ENCODE data around the gene EXD3. TPM values are rescaled to one million over a fixed set of nuclear protein-coding genes. Genes with fewer than 3 reads are reported as not detected.

Gene EXD3
- total RNA-seq, 5 donors from 2014 or later (not counting 1 experiment from before 2014, with no cell fraction given), result 18.5 to 43.8 (median 38.0) TPM

DNA sequence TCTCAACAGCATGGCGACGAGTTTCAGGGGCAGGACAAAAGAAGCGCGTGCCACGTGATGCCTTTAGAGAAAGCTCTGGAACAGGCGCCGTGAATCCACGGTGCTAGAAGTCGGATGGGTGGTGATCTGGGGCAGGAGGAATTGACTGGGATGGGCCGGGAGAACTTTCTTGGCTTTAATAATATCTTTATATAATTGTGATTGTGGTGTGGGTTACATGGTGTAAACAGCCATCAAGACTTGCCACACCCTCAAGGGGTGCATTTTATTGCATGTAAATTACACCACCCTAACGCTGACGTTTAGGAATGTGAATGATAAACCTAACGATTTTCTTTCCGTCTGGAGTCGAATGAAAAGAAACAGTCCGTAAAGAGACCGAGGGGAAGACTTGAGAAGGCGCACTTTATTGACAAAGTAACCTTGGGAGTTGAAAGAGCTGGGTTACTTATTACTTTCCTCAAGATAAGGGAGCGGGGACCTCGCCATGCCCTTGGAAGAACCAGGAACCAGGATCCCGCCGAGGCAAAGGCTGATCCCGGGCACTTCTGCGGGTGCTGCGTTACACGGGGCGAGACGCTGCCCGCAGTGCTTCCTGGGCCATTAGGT, 129.4 kb downstream of the EXD3 start:
- WGBS (ENCODE audit: insufficient coverage), result 95% methylated on average over 23 of the region's 29 CpGs
- H3K4me3 Mint-ChIP-seq, result peak overlapping the region in 1 of 3 donors; percentile 62
- no peak overlapping the region for H3K27ac Mint-ChIP-seq
- Histone ChIP-seq H3K4me1 (ENCODE audit: control insufficient read depth in 1 of 2, extremely low read depth in 1 of 2, insufficient read depth in 2 of 2, low read length in 2 of 2) (peaks cover 2 to 22% of the 10 kb centered on the region in 2 experiments), H3K36me3 (ENCODE audit: control insufficient read depth in 2 of 2, extremely low read depth in 1 of 2, insufficient read depth in 1 of 2, low read length in 1 of 2) (no peaks in the 10 kb centered on the region), H3K27me3 (replicated peaks in 1 of 2; ENCODE audit: control insufficient read depth in 2 of 2, extremely low read depth in 1 of 2, insufficient read depth in 2 of 2, low read length in 1 of 2) (peaks cover 4 to 59% of the 10 kb centered on the region in 2 experiments), H3K4me3 (ENCODE audit: control insufficient read depth in 1 of 2, extremely low read depth in 1 of 2, low read length in 1 of 2) (no peak overlapping the region), H3K9me3 (no peaks in the 10 kb centered on the region), H3K27ac (ENCODE audit: low read length) (no peak overlapping the region)
- ATAC-seq (replicated peaks in 1 of 4) (no peak), DNase-seq (no peak)
- no peaks in the 10 kb centered on the region for H3K9me3 Mint-ChIP-seq
- H3K4me1 Mint-ChIP-seq, result peaks cover 7 to 15% (median 10%) of the 10 kb centered on the region in 3 donors
- ChIA-PET CTCF (interaction anchor here in 1 of 2 donors (0.6 to 0.7 kb wide), 2 partner anchors 52 to 129 kb away, joined by 3 read pairs; partner anchors contain the start of genes EXD3, NOXA1 and TUBB4B), POLR2A (interaction anchor here in 1 of 2 donors (0.6 kb wide), 1 partner anchor 659 kb away, joined by 3 read pairs; no protein-coding TSS in a partner anchor)
- no peaks in the 10 kb centered on the region for H3K36me3 Mint-ChIP-seq
- H3K27me3 Mint-ChIP-seq, result peaks cover 21 to 34% of the 10 kb centered on the region in 2 donors

DNA sequence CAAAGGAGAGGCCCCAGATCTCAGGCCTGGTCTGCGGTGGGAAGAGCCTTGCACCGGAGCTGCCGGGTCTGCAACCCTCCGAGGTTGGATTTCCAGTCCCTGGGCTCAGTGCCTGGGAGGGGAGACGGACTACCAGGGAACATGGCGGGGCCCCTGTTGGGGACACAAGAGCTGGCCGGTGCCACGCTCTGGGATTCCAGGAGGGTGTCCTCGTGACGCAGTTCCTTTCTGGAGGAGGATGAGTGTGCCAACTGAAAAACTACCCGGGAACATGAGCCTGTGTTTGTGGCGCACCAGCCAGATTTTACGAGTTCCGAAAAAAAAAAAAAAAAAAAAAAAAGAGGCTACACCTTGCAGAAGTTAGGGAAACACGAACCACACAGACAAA, 129.9 kb downstream of the EXD3 start:
- Mint-ChIP-seq H3K27me3 (peaks cover 21 to 29% of the 10 kb centered on the region in 2 donors), H3K4me1 (peaks cover 7 to 15% (median 10%) of the 10 kb centered on the region in 3 donors), H3K27ac (no peak overlapping the region), H3K9me3 (no peaks in the 10 kb centered on the region), H3K4me3 (peak overlapping the region in 1 of 3 donors; percentile 7), H3K36me3 (no peaks in the 10 kb centered on the region)
- 89% methylated on average over 9 of the region's 15 CpGs for WGBS (ENCODE audit: insufficient coverage)
- ATAC-seq (replicated peaks in 1 of 4), result no peak
- Histone ChIP-seq H3K27me3 (replicated peaks in 1 of 2; ENCODE audit: control insufficient read depth in 2 of 2, extremely low read depth in 1 of 2, insufficient read depth in 2 of 2, low read length in 1 of 2) (peaks cover 2 to 54% of the 10 kb centered on the region in 2 experiments), H3K36me3 (ENCODE audit: control insufficient read depth in 2 of 2, extremely low read depth in 1 of 2, insufficient read depth in 1 of 2, low read length in 1 of 2) (no peaks in the 10 kb centered on the region), H3K4me3 (ENCODE audit: control insufficient read depth in 1 of 2, extremely low read depth in 1 of 2, low read length in 1 of 2) (no peak overlapping the region), H3K27ac (ENCODE audit: low read length) (no peak overlapping the region), H3K4me1 (ENCODE audit: control insufficient read depth in 1 of 2, extremely low read depth in 1 of 2, insufficient read depth in 2 of 2, low read length in 2 of 2) (peaks cover 2 to 22% of the 10 kb centered on the region in 2 experiments), H3K9me3 (no peaks in the 10 kb centered on the region)
- ChIA-PET POLR2A (no interaction called here), CTCF (interaction anchor here in 1 of 2 donors (0.7 kb wide), 1 partner anchor 52 kb away, joined by 3 read pairs; the partner anchor contains the start of gene TUBB4B)
- no peak for DNase-seq

DNA sequence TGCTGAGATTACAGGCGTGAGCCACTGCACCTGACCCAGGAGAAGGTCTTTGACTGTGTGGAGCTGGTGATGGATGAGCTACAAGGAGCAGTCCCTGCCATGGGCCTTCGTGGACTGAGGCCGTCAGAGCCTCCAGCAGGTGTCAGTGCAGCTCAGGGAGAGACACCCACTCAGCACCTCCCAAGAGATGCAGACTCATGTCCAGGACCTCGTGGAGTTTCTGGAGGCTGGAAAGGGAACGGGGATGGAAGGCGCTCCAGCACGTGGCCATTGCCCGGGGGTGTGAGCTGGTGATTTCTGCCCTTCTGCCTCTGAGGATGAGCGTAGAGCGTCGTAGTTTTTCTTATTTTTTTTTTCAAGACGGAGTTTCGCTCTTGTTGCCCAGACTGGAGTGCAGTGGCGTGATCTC, 136.0 kb downstream of the EXD3 start:
- no peak overlapping the region for H3K27ac ChIP-seq (ENCODE audit: low read length)
- ATAC-seq (replicated peaks in 1 of 4), result peak; percentile 52 to 75 (median 58)
- peak in 2 of 35 experiments; percentile 34 to 48 for DNase-seq
- no peak overlapping the region for H3K27ac Mint-ChIP-seq
- no peaks in the 10 kb centered on the region for H3K4me1 ChIP-seq (ENCODE audit: control insufficient read depth in 1 of 2, extremely low read depth in 1 of 2, insufficient read depth in 2 of 2, low read length in 2 of 2)
- H3K4me3 ChIP-seq (ENCODE audit: control insufficient read depth in 1 of 2, extremely low read depth in 1 of 2, low read length in 1 of 2), result no peak overlapping the region
- H3K9me3 Mint-ChIP-seq, result no peaks in the 10 kb centered on the region
- no peaks in the 10 kb centered on the region for H3K36me3 ChIP-seq (ENCODE audit: control insufficient read depth in 2 of 2, extremely low read depth in 1 of 2, insufficient read depth in 1 of 2, low read length in 1 of 2)
- H3K4me1 Mint-ChIP-seq, result peaks cover 0 to 5% (median 2%) of the 10 kb centered on the region in 3 donors
- POLR2A ChIA-PET, result no interaction called here
- CTCF ChIA-PET, result interaction anchor here (0.6 to 0.7 kb wide), 3 partner anchors 96 to 874 kb away, joined by 3 to 8 read pairs (median 3); no protein-coding TSS in a partner anchor
- H3K9me3 ChIP-seq, result no peaks in the 10 kb centered on the region
- H3K4me3 Mint-ChIP-seq, result no peak overlapping the region
- H3K36me3 Mint-ChIP-seq, result no peaks in the 10 kb centered on the region
- peaks cover 6 to 10% of the 10 kb centered on the region in 2 donors for H3K27me3 Mint-ChIP-seq
- peaks cover 0 to 20% of the 10 kb centered on the region in 2 experiments for H3K27me3 ChIP-seq (replicated peaks in 1 of 2; ENCODE audit: control insufficient read depth in 2 of 2, extremely low read depth in 1 of 2, insufficient read depth in 2 of 2, low read length in 1 of 2)
- 66% methylated on average over 11 of the region's 14 CpGs for WGBS (ENCODE audit: insufficient coverage)

DNA sequence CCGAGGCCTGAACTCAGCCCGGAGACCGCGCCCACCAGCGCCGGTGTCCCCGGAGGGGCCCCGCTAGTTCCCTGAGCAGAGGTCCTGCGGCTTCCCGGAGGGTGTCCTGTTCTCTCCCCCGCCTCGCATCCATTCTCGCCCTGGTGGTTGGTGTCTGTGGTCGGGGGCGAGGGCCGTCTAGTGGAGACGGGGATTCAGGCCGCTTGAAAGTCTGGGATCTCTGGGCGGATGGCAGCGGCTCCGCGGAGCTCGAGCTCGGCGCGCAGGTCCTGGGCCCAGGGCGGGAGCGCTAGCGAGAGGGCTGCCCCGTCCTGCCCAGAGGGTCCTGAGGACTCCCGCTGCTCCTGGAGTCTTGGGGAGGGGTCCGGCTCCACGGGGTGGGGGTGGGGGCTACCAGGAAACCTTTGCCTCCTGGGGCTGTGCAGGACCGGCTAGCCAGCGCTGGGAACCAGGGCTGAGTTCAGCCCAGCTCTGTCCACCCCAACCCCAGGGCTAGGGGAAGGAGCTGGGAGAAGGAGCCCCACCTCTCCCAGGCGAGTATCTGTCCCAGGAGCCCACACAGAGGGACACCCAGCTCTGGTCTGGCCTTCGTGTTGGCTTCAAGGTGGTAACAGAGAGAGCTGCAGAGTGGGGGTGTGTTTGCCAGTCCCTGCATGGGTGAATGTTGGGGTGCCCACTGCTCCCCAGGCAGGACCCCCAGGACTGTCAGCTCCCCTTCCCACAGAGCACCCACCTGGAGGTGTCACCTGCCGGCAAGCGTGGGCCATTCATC, 141.4 kb downstream of the EXD3 start:
- peaks cover 0 to 36% of the 10 kb centered on the region in 2 experiments for H3K27me3 ChIP-seq (replicated peaks in 1 of 2; ENCODE audit: control insufficient read depth in 2 of 2, extremely low read depth in 1 of 2, insufficient read depth in 2 of 2, low read length in 1 of 2)
- Mint-ChIP-seq H3K4me3 (no peak overlapping the region), H3K4me1 (peaks cover 8 to 17% (median 16%) of the 10 kb centered on the region in 3 donors), H3K36me3 (no peaks in the 10 kb centered on the region), H3K9me3 (no peaks in the 10 kb centered on the region), H3K27me3 (peaks cover 0 to 15% of the 10 kb centered on the region in 2 donors), H3K27ac (no peak overlapping the region)
- no peaks in the 10 kb centered on the region for H3K36me3 ChIP-seq (ENCODE audit: control insufficient read depth in 2 of 2, extremely low read depth in 1 of 2, insufficient read depth in 1 of 2, low read length in 1 of 2)
- H3K4me3 ChIP-seq (ENCODE audit: control insufficient read depth in 1 of 2, extremely low read depth in 1 of 2, low read length in 1 of 2), result peak overlapping the region in 1 of 2 donors; percentile 15
- no peaks in the 10 kb centered on the region for H3K9me3 ChIP-seq
- DNase-seq, result no peak
- ChIA-PET CTCF (no interaction called here), POLR2A (no interaction called here)
- H3K4me1 ChIP-seq (ENCODE audit: control insufficient read depth in 1 of 2, extremely low read depth in 1 of 2, insufficient read depth in 2 of 2, low read length in 2 of 2), result peaks cover 9 to 27% of the 10 kb centered on the region in 2 experiments
- 82% methylated on average over 29 of the region's 39 CpGs for WGBS (ENCODE audit: insufficient coverage)
- no peak overlapping the region for H3K27ac ChIP-seq (ENCODE audit: low read length)
- no peak for ATAC-seq (replicated peaks in 1 of 4)

DNA sequence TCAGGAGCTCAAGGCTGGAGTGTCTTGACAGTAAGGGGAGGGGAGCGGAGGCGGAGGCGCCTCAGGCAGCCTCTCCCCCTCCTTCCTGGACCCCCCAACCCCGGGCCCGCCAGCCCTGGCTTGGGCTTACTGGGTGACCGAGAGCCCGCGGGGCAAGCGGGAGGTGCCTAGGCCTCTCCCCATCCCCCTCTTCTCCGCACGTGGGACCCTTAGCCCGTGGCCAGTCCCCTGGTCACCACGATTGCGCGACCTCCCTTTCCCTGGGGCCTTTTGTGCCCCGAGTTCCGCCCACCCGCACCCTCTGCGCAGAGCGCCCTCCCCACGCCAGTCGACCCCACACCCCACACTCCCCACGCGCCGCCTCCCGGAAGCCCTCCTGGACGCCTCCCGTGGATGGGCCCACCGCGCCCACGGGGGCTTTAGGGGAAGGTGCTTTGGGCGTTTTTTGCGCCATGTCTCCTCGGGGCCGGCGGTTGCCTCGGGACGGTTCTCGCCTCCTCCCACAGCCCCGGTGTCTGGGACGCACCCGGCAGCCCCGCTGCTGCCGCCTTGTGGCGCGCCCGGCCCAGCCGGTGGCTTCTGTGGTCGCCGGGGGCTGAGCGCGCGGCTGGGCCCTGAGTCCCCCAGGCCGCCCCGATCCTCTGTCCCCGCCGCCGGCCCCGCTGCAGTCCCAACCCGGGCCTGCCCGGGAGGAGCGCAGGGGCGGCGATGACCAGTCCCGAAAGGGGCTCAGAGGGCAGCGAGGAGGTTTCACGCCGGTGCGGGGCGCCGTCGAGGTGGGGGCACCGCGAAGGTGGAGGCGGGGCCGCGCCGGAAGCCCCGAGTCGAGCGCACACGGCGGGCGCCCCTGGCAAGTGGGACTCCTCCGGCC, 142.3 kb downstream of the EXD3 start:
- Histone ChIP-seq H3K4me3 (ENCODE audit: control insufficient read depth in 1 of 2, extremely low read depth in 1 of 2, low read length in 1 of 2) (peak overlapping the region in 1 of 2 donors; percentile 15), H3K36me3 (ENCODE audit: control insufficient read depth in 2 of 2, extremely low read depth in 1 of 2, insufficient read depth in 1 of 2, low read length in 1 of 2) (no peaks in the 10 kb centered on the region), H3K9me3 (no peaks in the 10 kb centered on the region), H3K4me1 (ENCODE audit: control insufficient read depth in 1 of 2, extremely low read depth in 1 of 2, insufficient read depth in 2 of 2, low read length in 2 of 2) (peaks cover 9 to 27% of the 10 kb centered on the region in 2 experiments), H3K27me3 (replicated peaks in 1 of 2; ENCODE audit: control insufficient read depth in 2 of 2, extremely low read depth in 1 of 2, insufficient read depth in 2 of 2, low read length in 1 of 2) (peaks cover 0 to 43% of the 10 kb centered on the region in 2 experiments), H3K27ac (ENCODE audit: low read length) (no peak overlapping the region)
- ATAC-seq (replicated peaks in 1 of 4) (peak in 1 of 4 experiments; percentile 50), DNase-seq (peak in 1 of 35 experiments; percentile 31)
- Mint-ChIP-seq H3K4me1 (peaks cover 10 to 20% (median 18%) of the 10 kb centered on the region in 3 donors), H3K36me3 (no peaks in the 10 kb centered on the region), H3K27me3 (peaks cover 0 to 17% of the 10 kb centered on the region in 2 donors), H3K4me3 (no peak overlapping the region), H3K27ac (no peak overlapping the region), H3K9me3 (no peaks in the 10 kb centered on the region)
- POLR2A ChIA-PET, result no interaction called here
- CTCF ChIA-PET, result no interaction called here
- WGBS (ENCODE audit: insufficient coverage), result 44% methylated on average over 73 of the region's 85 CpGs
